Measurements from ENCODE around the gene OPALIN.
A peak's percentile ranks its signal among the peaks of the same experiment; 100 is the strongest.

Gene OPALIN

GRCh38 chr10:96352027-96352426 is 6.8 kb downstream of the OPALIN start:
- H3K9me3 ChIP-seq (ENCODE audit: insufficient read depth, low read depth, low read length): peaks cover 2% of the 10 kb centered on the region; the same call in 1 of the 2 replicates
- 0 out of 2 replicates have a peak, but pooled peaks cover 3% of the 10 kb centered on the region for H3K4me1 ChIP-seq (ENCODE audit: insufficient read depth, low read length)
- no peaks in the 10 kb centered on the region for H3K27me3 ChIP-seq (ENCODE audit: insufficient read depth, low read length)
- H3K9ac ChIP-seq (ENCODE audit: low read depth, low read length): no peak overlapping the region
- H3K27ac ChIP-seq (ENCODE audit: low read length): no peak overlapping the region
- H3K4me3 ChIP-seq (ENCODE audit: low read length): no peak overlapping the region
- H3K36me3 ChIP-seq (ENCODE audit: insufficient read depth, low read depth, low read length): no peaks in the 10 kb centered on the region

- H3K27me3 ChIP-seq (ENCODE audit: insufficient read depth, low read length): peaks cover 11% of the 10 kb centered on the region; the same call in 1 of the 2 replicates
- peaks cover 16% of the 10 kb centered on the region for H3K9me3 ChIP-seq (ENCODE audit: insufficient read depth, low read depth, low read length)
- no peaks in the 10 kb centered on the region for H3K36me3 ChIP-seq (ENCODE audit: insufficient read depth, low read depth, low read length)
- H3K4me1 ChIP-seq (ENCODE audit: insufficient read depth, low read length): peaks cover 18% of the 10 kb centered on the region
- H3K4me3 ChIP-seq (ENCODE audit: low read length): no peak overlapping the region
- H3K27ac ChIP-seq (ENCODE audit: low read length): no peak overlapping the region
- H3K9ac ChIP-seq (ENCODE audit: low read depth, low read length): no peak overlapping the region; the same call in 1 of the 2 replicates
Measured at GRCh38 chr10:96346295-96346694, 12.5 kb downstream of the OPALIN start.

GRCh38 chr10:96345222-96345621 is 13.6 kb downstream of the OPALIN start:
- peaks cover 11% of the 10 kb centered on the region; the same call in 1 of the 2 replicates for H3K27me3 ChIP-seq (ENCODE audit: insufficient read depth, low read length)
- peaks cover 27% of the 10 kb centered on the region for H3K4me1 ChIP-seq (ENCODE audit: insufficient read depth, low read length)
- H3K27ac ChIP-seq (ENCODE audit: low read length): peak overlapping the region; percentile 6
- no peaks in the 10 kb centered on the region for H3K36me3 ChIP-seq (ENCODE audit: insufficient read depth, low read depth, low read length)
- peak overlapping the region; percentile 32; the same call in 1 of the 2 replicates for H3K9ac ChIP-seq (ENCODE audit: low read depth, low read length)
- H3K9me3 ChIP-seq (ENCODE audit: insufficient read depth, low read depth, low read length): peaks cover 16% of the 10 kb centered on the region
- peak overlapping the region; percentile 38; the same call in 1 of the 2 replicates for H3K4me3 ChIP-seq (ENCODE audit: low read length)

- Histone ChIP-seq H3K4me1 (ENCODE audit: insufficient read depth, low read length) (peaks cover 29% of the 10 kb centered on the region), H3K27me3 (ENCODE audit: insufficient read depth, low read length) (peaks cover 11% of the 10 kb centered on the region; the same call in 1 of the 2 replicates), H3K27ac (ENCODE audit: low read length) (no peak overlapping the region), H3K9me3 (ENCODE audit: insufficient read depth, low read depth, low read length) (peaks cover 16% of the 10 kb centered on the region), H3K36me3 (ENCODE audit: insufficient read depth, low read depth, low read length) (no peaks in the 10 kb centered on the region), H3K4me3 (ENCODE audit: low read length) (no peak overlapping the region), H3K9ac (ENCODE audit: low read depth, low read length) (no peak overlapping the region)
Measured at GRCh38 chr10:96344178-96344577, 14.6 kb downstream of the OPALIN start.

GRCh38 chr10:96342402-96342801 is 16.4 kb downstream of the OPALIN start:
- Histone ChIP-seq H3K9me3 (ENCODE audit: insufficient read depth, low read depth, low read length) (peaks cover 16% of the 10 kb centered on the region), H3K9ac (ENCODE audit: low read depth, low read length) (no peak overlapping the region), H3K27me3 (ENCODE audit: insufficient read depth, low read length) (peaks cover 11% of the 10 kb centered on the region; the same call in 1 of the 2 replicates), H3K27ac (ENCODE audit: low read length) (no peak overlapping the region), H3K4me3 (ENCODE audit: low read length) (no peak overlapping the region), H3K36me3 (ENCODE audit: insufficient read depth, low read depth, low read length) (no peaks in the 10 kb centered on the region), H3K4me1 (ENCODE audit: insufficient read depth, low read length) (peaks cover 29% of the 10 kb centered on the region)

GRCh38 chr10:96341219-96342182 is 17.3 kb downstream of the OPALIN start:
- Histone ChIP-seq H3K27me3 (ENCODE audit: insufficient read depth, low read length) (peaks cover 11% of the 10 kb centered on the region; the same call in 1 of the 2 replicates), H3K27ac (ENCODE audit: low read length) (no peak overlapping the region), H3K36me3 (ENCODE audit: insufficient read depth, low read depth, low read length) (no peaks in the 10 kb centered on the region), H3K4me3 (ENCODE audit: low read length) (no peak overlapping the region), H3K4me1 (ENCODE audit: insufficient read depth, low read length) (peaks cover 29% of the 10 kb centered on the region), H3K9ac (ENCODE audit: low read depth, low read length) (peak overlapping the region; percentile 36; the same call in 1 of the 2 replicates), H3K9me3 (ENCODE audit: insufficient read depth, low read depth, low read length) (peaks cover 9% of the 10 kb centered on the region)

GRCh38 chr10:96339956-96340904 is 18.6 kb downstream of the OPALIN start:
- Histone ChIP-seq H3K9me3 (ENCODE audit: insufficient read depth, low read depth, low read length) (no peaks in the 10 kb centered on the region), H3K36me3 (ENCODE audit: insufficient read depth, low read depth, low read length) (no peaks in the 10 kb centered on the region), H3K27ac (ENCODE audit: low read length) (no peak overlapping the region), H3K4me3 (ENCODE audit: low read length) (no peak overlapping the region), H3K27me3 (ENCODE audit: insufficient read depth, low read length) (peaks cover 11% of the 10 kb centered on the region; the same call in 1 of the 2 replicates), H3K4me1 (ENCODE audit: insufficient read depth, low read length) (peaks cover 22% of the 10 kb centered on the region), H3K9ac (ENCODE audit: low read depth, low read length) (no peak overlapping the region)

- Histone ChIP-seq H3K27ac (ENCODE audit: low read length) (no peak overlapping the region), H3K4me1 (ENCODE audit: insufficient read depth, low read length) (peaks cover 21% of the 10 kb centered on the region), H3K36me3 (ENCODE audit: insufficient read depth, low read depth, low read length) (no peaks in the 10 kb centered on the region), H3K27me3 (ENCODE audit: insufficient read depth, low read length) (peaks cover 11% of the 10 kb centered on the region; the same call in 1 of the 2 replicates), H3K4me3 (ENCODE audit: low read length) (no peak overlapping the region), H3K9me3 (ENCODE audit: insufficient read depth, low read depth, low read length) (no peaks in the 10 kb centered on the region), H3K9ac (ENCODE audit: low read depth, low read length) (no peak overlapping the region)
Measured at GRCh38 chr10:96339383-96339782, 19.4 kb downstream of the OPALIN start.

- Histone ChIP-seq H3K27me3 (ENCODE audit: insufficient read depth, low read length) (peaks cover 3% of the 10 kb centered on the region; the same call in 1 of the 2 replicates), H3K9ac (ENCODE audit: low read depth, low read length) (no peak overlapping the region)
Measured at GRCh38 chr10:96338279-96338925, 20.4 kb downstream of the OPALIN start.

GRCh38 chr10:96337106-96337505 is 21.7 kb downstream of the OPALIN start:
- Histone ChIP-seq H3K36me3 (ENCODE audit: insufficient read depth, low read depth, low read length) (no peaks in the 10 kb centered on the region), H3K4me3 (ENCODE audit: low read length) (no peak overlapping the region), H3K9ac (ENCODE audit: low read depth, low read length) (no peak overlapping the region), H3K27ac (ENCODE audit: low read length) (no peak overlapping the region), H3K4me1 (ENCODE audit: insufficient read depth, low read length) (peaks cover 21% of the 10 kb centered on the region), H3K27me3 (ENCODE audit: insufficient read depth, low read length) (no peaks in the 10 kb centered on the region), H3K9me3 (ENCODE audit: insufficient read depth, low read depth, low read length) (no peaks in the 10 kb centered on the region)

More at GRCh38 chr10:96338279-96338925, 20.4 kb downstream of the OPALIN start:
- Histone ChIP-seq H3K4me1 (ENCODE audit: insufficient read depth, low read length) (peaks cover 21% of the 10 kb centered on the region), H3K36me3 (ENCODE audit: insufficient read depth, low read depth, low read length) (no peaks in the 10 kb centered on the region), H3K27ac (ENCODE audit: low read length) (no peak overlapping the region), H3K9me3 (ENCODE audit: insufficient read depth, low read depth, low read length) (no peaks in the 10 kb centered on the region), H3K4me3 (ENCODE audit: low read length) (no peak overlapping the region)
